Ishikawa (cell line): Measurements from ENCODE around the gene FAM120C.

Experiments
- CEBPB ChIP-seq: IDR thresholded peaks from 2 replicates; pipeline ENCODE4 v1.6.1; 2012
- CREB1 ChIP-seq: IDR thresholded peaks from 2 replicates; pipeline ENCODE4 v1.6.1; 2012; ENCODE audit warnings: low read depth
- EGR1 ChIP-seq: IDR thresholded peaks from 2 replicates; pipeline ENCODE4 v1.6.1; 2012
- EP300 ChIP-seq: IDR thresholded peaks from 2 replicates; pipeline ENCODE4 v1.6.1; 2012; ENCODE audit warnings: borderline replicate concordance
- FOXM1 ChIP-seq: IDR thresholded peaks from 2 replicates; pipeline ENCODE4 v1.6.1; 2012; ENCODE audit warnings: low read depth, borderline replicate concordance
- NFIC ChIP-seq: IDR thresholded peaks from 2 replicates; pipeline ENCODE4 v1.6.1; 2012
- RAD21 ChIP-seq: IDR thresholded peaks from 2 replicates; pipeline ENCODE4 v1.6.1; 2012; ENCODE audit warnings: low read depth
- TAF1 ChIP-seq: IDR thresholded peaks from 2 replicates; pipeline ENCODE4 v1.6.1; 2012; ENCODE audit warnings: low read depth, mild to moderate bottlenecking
- TCF12 ChIP-seq: IDR thresholded peaks from 2 replicates; pipeline ENCODE4 v1.6.1; 2012; ENCODE audit warnings: low read depth
- TEAD4 ChIP-seq: IDR thresholded peaks from 2 replicates; pipeline ENCODE4 v1.6.1; 2012
- YY1 ChIP-seq: IDR thresholded peaks from 2 replicates; pipeline ENCODE4 v1.6.1; 2012; ENCODE audit warnings: low read depth
- ZBTB7A ChIP-seq: IDR thresholded peaks from 2 replicates; pipeline ENCODE4 v1.6.1; 2012; ENCODE audit warnings: low read depth
- TF ChIP-seq, protein P1 (sequence below): IDR thresholded peaks from 2 replicates; pipeline ENCODE4 v1.6.1; 2012
- TF ChIP-seq, protein P2 (sequence below): IDR thresholded peaks from 2 replicates; pipeline ENCODE4 v1.6.1; 2012; ENCODE audit warnings: low read depth, mild to moderate bottlenecking
- TF ChIP-seq, protein P3 (sequence below): IDR thresholded peaks from 2 replicates; pipeline ENCODE4 v1.6.1; 2012

The FAM120C gene

DNA sequence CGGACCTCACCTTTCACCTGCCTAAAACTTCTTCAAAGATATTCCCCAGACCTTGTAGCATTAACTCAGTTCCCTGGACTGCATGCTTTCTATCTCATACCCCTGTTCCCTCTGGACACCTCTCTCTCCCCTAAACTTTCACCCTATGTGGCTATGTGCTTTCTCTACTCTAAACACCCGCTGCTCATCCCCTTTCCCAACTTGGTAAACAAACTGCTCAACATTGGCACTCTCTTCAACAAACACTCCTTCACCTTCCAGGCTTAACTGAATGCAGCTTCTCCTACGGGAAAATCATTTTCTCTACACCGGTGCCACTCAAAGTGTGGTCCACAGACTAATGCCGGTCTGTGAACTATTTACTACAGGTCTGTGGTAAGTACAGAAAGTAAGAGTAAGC is 158.7 kb downstream of the FAM120C start:
- no peak for TF ChIP-seq TAF1
- TF ChIP-seq EGR1 = no peak
- TF ChIP-seq RAD21 = no peak
- TF ChIP-seq EP300 = no peak
- TF ChIP-seq YY1 = no peak
- TF ChIP-seq TCF12 = no peak
- TF ChIP-seq ZBTB7A = no peak
- no peak for TF ChIP-seq CEBPB
- no peak for TF ChIP-seq CREB1
- TF ChIP-seq, protein P1, sequence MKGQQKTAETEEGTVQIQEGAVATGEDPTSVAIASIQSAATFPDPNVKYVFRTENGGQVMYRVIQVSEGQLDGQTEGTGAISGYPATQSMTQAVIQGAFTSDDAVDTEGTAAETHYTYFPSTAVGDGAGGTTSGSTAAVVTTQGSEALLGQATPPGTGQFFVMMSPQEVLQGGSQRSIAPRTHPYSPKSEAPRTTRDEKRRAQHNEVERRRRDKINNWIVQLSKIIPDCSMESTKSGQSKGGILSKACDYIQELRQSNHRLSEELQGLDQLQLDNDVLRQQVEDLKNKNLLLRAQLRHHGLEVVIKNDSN = no peak
- no peak for TF ChIP-seq NFIC
- TF ChIP-seq FOXM1 = no peak
- TF ChIP-seq, protein P2, sequence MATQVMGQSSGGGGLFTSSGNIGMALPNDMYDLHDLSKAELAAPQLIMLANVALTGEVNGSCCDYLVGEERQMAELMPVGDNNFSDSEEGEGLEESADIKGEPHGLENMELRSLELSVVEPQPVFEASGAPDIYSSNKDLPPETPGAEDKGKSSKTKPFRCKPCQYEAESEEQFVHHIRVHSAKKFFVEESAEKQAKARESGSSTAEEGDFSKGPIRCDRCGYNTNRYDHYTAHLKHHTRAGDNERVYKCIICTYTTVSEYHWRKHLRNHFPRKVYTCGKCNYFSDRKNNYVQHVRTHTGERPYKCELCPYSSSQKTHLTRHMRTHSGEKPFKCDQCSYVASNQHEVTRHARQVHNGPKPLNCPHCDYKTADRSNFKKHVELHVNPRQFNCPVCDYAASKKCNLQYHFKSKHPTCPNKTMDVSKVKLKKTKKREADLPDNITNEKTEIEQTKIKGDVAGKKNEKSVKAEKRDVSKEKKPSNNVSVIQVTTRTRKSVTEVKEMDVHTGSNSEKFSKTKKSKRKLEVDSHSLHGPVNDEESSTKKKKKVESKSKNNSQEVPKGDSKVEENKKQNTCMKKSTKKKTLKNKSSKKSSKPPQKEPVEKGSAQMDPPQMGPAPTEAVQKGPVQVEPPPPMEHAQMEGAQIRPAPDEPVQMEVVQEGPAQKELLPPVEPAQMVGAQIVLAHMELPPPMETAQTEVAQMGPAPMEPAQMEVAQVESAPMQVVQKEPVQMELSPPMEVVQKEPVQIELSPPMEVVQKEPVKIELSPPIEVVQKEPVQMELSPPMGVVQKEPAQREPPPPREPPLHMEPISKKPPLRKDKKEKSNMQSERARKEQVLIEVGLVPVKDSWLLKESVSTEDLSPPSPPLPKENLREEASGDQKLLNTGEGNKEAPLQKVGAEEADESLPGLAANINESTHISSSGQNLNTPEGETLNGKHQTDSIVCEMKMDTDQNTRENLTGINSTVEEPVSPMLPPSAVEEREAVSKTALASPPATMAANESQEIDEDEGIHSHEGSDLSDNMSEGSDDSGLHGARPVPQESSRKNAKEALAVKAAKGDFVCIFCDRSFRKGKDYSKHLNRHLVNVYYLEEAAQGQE = no peak
- TF ChIP-seq TEAD4 = no peak
- TF ChIP-seq, protein P3, sequence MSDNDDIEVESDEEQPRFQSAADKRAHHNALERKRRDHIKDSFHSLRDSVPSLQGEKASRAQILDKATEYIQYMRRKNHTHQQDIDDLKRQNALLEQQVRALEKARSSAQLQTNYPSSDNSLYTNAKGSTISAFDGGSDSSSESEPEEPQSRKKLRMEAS = no peak
